Measurements from ENCODE around the gene RNF40. TPM values are rescaled to one million over a fixed set of nuclear protein-coding genes. Genes with fewer than 3 reads are reported as not detected.

The RNF40 gene
- total RNA-seq, 1 donor, result 73.5 TPM

DNA sequence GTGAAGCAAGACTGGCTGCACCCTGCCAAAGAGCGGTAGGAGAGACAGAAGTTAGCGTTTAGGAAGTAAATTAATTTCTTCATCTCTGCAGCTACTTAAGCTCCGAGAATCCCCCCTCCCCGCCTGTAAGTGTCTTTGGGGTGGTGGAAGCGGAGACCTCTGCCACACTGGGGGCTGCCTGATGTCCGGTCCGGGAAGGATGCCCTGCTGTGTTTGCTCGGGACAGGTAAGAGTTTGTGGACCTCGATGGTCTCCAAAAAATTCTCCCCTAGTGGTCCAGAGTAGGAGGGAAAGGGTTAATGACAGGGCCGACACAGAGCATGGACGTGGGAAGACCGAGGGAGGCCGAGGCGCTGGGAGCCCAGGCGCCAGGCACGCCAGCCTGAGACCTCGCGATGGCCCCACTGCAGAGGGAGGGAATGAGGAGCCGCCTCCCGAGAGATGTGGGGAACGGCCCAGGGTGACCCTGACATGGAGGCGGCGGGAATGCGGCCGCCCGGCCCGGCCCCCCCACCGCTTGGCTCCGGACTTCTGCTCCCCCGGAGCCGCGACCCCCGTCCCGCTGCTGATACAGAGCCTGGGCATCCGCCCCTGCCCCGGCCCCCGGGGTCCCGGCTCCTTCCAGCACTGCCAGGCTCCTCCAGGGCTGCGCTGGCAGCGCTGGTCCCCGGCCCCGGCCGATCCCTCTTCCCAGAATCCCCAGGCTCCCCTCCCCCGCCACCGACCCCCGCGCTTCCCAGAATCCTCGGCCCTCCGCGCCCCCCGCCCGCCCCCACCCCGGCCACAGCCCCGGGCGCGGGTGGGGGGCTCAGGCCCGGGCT is 24.2 kb downstream of the RNF40 start:
- H3K4me3 ChIP-seq (ENCODE audit: low read depth, low read length), result peak overlapping the region; percentile 94
- peak; percentile 52 for DNase-seq (ENCODE audit: low read depth)
- TF ChIP-seq, protein P1, sequence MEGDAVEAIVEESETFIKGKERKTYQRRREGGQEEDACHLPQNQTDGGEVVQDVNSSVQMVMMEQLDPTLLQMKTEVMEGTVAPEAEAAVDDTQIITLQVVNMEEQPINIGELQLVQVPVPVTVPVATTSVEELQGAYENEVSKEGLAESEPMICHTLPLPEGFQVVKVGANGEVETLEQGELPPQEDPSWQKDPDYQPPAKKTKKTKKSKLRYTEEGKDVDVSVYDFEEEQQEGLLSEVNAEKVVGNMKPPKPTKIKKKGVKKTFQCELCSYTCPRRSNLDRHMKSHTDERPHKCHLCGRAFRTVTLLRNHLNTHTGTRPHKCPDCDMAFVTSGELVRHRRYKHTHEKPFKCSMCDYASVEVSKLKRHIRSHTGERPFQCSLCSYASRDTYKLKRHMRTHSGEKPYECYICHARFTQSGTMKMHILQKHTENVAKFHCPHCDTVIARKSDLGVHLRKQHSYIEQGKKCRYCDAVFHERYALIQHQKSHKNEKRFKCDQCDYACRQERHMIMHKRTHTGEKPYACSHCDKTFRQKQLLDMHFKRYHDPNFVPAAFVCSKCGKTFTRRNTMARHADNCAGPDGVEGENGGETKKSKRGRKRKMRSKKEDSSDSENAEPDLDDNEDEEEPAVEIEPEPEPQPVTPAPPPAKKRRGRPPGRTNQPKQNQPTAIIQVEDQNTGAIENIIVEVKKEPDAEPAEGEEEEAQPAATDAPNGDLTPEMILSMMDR (IDR thresholded peaks at IDR 0.05; ENCODE audit: insufficient read depth, low read length), result no peak

DNA sequence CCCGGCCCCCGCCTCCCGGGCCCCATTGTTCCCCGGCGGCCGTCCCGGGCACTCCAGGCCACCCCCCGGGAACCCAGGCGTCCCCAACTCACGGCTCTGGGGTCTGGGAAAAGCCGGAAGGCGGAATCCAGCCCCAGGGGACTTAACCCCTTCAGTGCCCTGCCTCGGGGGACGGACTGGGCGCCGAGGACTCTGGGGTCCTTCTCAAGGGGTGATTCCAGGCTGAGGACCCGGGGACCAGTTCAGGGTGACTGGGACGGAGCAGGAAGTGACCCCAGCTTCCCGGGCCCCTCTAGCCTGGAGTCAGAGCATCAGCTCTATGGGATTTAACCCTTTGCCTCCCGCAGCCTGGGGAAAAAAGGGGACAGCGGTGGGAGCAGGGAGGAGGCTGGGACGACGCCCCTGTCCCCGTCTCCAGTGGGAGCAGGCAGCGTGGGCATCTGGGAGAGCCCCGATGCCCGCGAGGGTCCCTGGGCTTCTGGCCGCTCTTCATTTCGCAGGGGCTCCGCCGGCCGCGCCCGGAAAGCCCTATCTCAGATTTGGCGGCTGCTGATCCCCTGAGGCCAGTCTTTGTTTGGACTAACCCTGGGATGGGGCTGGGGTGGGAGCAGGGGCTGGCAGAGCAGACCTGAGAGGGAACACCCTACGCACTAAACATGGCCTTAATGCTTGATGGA is 25.0 kb downstream of the RNF40 start, which contains the start of gene ZNF629:
TSS of gene ZNF629 (minus strand) at position 270 of the 677 bp plus-strand sequence. CDS start 2,723 bp downstream, outside the sequence.
- TF ChIP-seq, protein P1 (IDR thresholded peaks at IDR 0.05; ENCODE audit: insufficient read depth, low read length), result no peak
- H3K4me3 ChIP-seq (ENCODE audit: low read depth, low read length), result peak within 1 kb of the TSS; percentile 94
- peak; percentile 74 for DNase-seq (ENCODE audit: low read depth)

DNA sequence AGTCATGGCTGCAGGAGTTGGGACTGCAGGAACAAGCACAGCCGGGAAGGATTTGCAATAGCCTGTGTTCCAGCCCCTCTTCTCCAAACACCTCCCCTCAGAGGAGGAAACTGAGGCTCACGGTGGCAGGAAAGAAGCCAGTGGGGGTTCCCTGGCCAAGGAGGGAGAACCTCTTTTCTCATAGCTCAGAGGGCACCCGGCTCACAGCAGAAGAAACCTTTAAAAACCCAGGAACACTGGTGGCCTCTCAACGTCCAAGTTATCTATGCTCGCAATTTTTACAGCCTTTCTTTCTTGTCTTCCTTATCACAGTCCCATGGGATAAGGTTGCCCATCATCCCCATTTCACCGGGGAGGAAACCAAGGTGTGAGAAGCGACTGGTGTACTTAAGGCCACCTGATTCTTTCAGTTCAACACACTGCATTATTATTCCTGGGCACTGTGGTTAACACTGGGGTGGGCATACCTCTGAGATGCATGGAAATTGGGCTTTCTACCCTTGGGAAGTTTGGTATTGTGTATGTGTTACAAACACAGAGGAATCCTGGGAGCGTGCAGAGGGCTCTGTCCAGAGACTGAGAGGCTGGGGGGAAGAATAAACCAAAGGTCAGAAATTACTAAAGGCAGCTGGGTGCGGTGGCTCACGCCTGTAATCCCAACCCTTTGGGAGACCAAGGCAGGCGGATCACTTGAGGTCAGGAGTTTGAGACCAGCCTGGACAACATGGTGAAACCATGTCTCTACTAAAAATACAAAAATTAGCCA is 25.7 kb downstream of the RNF40 start:
- TF ChIP-seq, protein P1 (IDR thresholded peaks at IDR 0.05; ENCODE audit: insufficient read depth, low read length), result no peak
- no peak for DNase-seq (ENCODE audit: low read depth)
- peak overlapping the region; percentile 94 for H3K4me3 ChIP-seq (ENCODE audit: low read depth, low read length)

DNA sequence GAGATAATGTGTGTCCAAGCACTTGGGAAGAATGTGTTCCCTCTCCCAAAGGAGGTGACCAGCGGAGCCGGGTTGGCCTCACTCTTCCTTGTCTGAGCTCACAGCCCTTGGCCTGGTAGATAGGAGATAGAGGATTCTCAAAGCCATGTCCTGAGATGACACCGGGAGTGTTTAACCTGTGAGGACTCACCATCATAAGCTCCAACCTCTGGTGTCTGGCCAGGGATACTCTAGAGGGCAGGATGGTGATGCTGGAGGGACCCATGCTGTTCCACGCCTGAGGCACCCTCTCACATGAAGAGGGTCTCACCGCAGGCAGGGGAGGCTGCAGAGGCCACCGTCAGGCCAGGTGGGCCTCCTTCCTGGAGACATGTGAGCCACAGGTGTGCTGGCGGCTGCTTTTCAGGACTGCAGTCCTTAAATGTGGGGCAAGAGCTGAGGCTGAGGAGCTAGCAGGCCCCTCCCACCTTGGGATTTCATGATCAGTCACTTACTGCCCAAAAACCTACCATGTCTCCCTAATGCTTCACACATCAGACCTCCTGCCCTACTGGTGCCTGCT is 31.5 kb downstream of the RNF40 start:
- no peak for DNase-seq (ENCODE audit: low read depth)
- H3K4me3 ChIP-seq (ENCODE audit: low read depth, low read length), result no peak overlapping the region
- TF ChIP-seq, protein P1 (IDR thresholded peaks at IDR 0.05; ENCODE audit: insufficient read depth, low read length), result no peak

DNA sequence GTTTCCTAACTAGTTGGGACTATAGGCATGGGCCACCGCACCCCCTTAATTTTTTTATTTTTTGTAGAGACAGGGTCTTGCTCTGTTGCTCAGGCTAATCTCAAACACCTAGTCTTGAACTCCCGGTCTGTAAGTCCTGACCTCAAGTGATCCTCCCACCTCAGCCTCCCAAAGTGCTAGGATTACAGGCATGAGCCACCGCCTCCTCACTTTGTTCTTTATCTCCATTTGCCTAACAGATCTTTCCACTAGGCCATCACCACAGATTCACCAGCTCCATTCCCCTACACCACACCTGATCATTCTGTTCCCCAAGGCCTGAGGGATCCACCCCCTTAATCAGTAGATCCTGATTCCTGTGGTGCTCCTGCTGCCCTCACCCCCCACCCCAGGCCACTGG is 32.5 kb downstream of the RNF40 start:
- TF ChIP-seq, protein P1 (IDR thresholded peaks at IDR 0.05; ENCODE audit: insufficient read depth, low read length), result no peak

DNA sequence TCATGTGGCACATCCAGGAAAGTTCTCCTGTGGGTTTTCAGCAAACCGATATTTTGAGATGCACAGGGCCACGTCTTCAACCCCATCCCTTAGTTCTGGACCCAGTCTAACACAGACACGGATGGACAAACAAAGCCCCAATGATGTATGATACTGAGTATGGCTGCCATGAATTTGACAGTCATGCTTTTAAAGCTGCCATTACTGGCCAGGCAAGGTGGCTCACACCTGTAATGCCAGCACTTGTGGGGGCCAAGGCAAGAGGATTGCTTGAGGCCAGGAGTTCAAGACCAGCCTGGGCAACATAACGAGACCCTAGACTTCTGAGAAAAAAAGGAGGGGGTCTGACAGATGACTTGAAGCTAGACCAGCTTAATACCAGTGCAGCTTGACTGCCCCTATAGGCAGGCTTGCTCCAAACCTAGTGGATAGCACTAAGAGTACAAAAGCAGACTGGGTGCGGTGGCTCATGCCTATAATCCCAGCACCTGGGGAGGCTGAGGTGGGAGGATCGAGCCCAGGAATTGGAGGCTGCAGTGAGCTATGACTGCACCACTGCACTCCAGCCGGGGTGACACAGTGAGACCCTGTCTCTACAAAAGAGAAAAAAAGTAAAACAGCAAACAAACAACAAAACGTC is 35.7 kb downstream of the RNF40 start:
- no peak overlapping the region for H3K4me3 ChIP-seq (ENCODE audit: low read depth, low read length)
- no peak for DNase-seq (ENCODE audit: low read depth)
- TF ChIP-seq, protein P1 (IDR thresholded peaks at IDR 0.05; ENCODE audit: insufficient read depth, low read length), result peak; percentile 22

More for the DNA sequence above, 32.5 kb downstream of the RNF40 start:
- no peak overlapping the region for H3K4me3 ChIP-seq (ENCODE audit: low read depth, low read length)
- no peak for DNase-seq (ENCODE audit: low read depth)

Data from fibroblast of the aortic adventitia (primary cell).